NCI-H460 (cell line): ENCODE results near the gene ATP6V0C. TPM values are rescaled to one million over a fixed set of nuclear protein-coding genes. Genes with fewer than 3 reads are reported as not detected.

ENCODE experiments used
- DNase-seq: peaks from one replicate; pipeline ENCODE4 v3.0.0-alpha.2; 2016; ENCODE audit warnings: low read depth; ENCODE audit errors: extremely low read depth
- polyA plus RNA-seq: library from polyadenylated mRNA; depleted of rRNA; stranded (reverse); fragments of >200 nt; gene quantifications from 2 replicates; pipeline ENCODE4 v1.2.3, GENCODE V29; 2014; cell fraction: nucleus; rRNA removed
- total RNA-seq: library from RNA; depleted of rRNA; stranded (reverse); fragments of >200 nt; shearing (Covaris generic); gene quantifications from 2 replicates; pipeline ENCODE4 v1.2.3, GENCODE V29; 2014; rRNA removed

The ATP6V0C gene
- 32.3 and 52.9 TPM in 2 replicates for total RNA-seq
- 23.9 and 26.4 TPM in 2 replicates for polyA plus RNA-seq

DNA sequence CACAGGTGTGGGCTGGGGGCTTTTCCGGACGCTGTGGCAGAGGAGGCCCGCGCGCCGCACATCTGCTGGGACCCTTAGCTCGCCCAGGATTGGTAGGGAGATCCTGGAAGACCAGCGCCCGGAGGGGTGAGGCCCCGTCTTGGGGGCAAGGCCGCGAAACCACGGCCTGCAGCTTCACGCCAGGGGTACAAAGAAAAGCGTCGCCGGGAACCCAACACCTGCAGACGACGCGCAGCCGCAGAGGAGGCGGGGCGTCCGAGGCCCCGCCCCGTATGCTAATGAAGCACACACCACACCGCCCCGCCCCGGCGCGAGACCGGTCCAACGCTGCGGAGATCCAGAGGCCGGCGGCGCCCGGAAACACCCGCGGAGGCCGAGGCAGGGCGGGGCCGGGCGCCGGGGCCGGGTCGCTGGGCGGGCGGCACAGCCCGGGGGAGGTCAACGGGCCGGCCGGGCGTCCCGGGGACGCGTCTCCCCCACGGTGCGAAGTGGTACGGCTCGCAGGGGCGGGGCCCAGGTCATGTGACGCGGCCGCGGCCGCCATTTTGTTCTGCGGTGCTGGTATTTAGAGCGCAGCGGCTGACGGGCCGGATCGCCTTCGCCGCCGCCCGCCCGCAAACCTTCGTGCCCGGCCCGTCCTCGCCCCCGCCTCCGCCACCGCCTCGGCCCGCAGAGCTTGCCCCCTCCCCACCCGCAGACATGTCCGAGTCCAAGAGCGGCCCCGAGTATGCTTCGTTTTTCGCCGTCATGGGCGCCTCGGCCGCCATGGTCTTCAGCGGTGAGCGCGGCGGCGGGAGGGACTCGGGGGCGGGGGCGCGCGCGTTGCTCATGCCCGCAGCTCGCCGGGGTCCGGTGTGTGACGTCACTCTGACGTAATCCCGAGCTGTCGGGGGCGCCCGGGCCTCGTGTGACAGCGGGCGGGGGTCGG is at the start of gene ATP6V0C:
ATP6V0C (plus strand) TSS at position 548 of the 928 bp plus-strand sequence; CDS start at position 700, 152 bp downstream.
- DNase-seq, result peak; percentile 86

DNA sequence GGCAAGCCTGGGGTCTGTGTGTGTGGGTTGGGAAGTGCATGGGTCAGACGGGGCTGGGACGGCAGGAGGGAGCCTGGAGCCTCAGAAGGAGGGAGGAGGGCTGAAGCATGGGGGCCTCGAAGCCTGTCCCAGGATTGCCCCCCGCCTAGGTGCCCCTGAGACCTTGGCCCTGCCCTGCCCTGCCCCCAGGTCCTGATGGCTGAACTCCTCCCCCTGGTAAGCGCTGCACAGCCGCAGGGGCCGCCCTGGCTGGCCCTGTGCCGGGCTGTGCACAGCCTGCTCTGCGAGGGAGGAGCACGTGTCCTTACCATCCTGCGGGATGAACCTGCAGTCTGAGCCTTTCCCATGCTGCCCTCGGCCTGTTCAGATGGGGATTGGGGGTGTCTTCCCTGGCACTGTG is 49.4 kb upstream of the ATP6V0C start:
- DNase-seq, result no peak

DNA sequence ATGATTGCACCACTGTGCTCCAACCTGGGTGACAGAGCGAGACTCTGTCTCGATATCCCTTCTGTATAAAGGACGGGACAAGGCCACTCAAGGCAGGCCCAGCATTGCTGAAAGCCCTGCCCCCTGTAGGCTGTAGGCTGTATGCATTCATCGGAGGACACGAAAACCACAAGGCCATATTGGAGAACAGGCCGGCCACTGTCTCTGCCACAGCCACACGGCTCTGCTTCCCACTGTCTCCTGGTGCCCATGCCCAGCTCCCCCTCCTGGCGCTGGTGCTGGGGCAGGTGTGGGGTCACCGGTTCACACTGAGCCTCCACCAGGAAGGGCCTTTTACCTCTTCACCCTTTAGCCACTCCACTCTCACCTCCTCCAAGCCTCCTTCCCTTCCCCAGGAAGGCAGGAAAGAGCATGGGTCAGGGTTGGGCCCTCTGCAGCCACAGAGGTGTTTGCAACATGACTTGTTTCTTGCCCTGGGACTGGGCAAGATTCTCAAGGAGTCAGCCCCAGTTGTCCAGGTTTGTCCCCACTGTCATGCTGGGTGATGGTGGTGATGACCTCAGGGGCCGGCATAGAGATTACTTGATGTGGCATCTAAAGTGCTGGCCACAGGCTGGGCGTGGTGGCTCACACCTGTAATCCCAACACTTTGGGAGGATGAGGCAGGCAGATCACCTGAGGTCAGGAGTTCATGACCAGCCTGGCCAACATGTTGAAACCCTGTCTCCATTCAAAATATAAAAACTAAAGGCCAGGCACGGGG is 47.9 kb upstream of the ATP6V0C start:
- no peak for DNase-seq

DNA sequence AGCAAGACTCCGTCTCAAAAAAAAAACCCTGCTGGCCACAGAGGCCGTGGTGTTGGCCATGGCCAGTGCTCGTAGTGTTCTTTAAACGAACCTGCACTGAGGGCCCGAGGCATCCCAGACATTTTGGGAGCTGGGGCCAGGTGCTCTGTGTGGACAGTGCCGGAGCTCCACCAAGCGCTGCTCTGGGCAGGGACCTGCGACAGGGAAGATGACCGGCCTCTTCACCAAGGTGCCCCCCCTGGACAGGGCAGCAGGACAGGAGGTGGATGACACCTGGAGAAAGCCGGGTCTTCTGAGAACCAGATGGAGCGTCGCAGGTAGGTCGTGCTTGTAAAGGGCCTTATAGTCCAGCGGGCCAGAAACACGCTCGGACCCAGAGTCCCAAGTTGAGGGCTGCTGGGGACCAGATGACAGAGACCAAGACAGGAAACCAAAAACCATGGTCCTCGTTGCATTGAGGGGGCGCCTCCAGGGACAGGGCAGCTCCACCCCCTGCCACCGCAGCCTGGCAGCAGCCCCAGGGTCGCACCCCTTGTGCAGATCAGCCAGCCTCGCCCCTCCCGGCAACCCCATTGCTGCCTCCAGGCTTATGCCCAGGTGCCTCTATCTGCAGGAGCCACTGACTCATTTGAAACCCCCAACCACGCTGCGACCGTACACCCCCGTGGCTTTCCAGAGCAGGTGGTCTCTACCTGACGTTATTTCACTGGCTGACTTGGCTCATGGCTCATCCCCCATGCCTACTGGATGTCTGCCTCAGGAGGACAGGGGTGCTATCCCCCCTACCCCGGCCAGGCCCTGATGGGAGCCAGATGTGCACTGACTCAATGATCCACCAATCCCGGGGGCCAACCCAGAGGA is 46.9 kb upstream of the ATP6V0C start:
- no peak for DNase-seq

DNA sequence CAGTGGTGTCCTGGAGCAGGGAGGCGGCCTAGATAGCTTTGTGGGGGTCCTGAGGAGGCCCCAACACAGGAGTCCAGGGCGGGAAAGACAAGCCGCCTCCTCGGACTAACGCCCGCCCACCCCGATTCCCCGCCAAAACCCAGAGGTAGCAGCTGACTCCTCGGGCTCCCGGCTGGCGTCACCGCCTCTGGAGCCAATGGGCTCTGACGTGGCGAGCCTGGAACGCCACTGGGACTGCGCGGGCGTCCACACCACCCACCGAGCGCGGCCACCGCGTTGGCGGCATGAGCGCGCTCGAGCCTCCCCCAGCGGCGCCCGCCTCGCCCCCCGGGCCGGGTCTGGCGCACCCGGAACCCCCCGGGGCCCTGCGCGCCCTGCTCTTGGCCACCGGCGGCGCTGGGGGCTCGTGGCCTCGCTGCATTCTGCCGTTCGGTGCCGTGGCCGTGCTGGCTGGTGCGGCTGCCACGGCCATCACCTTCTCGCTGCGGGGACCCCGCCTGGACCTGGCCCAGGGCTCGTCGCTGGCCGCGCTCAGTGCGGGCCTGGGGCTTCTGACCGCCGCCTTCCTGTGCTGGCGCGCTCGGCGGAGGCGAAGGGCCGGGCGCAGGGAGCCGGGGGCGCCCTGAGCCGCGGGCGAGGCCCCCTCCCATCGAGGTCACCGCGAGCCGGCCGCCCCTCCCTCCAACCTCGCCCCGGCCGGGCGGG is 46.1 kb upstream of the ATP6V0C start:
- DNase-seq, result peak; percentile 49

DNA sequence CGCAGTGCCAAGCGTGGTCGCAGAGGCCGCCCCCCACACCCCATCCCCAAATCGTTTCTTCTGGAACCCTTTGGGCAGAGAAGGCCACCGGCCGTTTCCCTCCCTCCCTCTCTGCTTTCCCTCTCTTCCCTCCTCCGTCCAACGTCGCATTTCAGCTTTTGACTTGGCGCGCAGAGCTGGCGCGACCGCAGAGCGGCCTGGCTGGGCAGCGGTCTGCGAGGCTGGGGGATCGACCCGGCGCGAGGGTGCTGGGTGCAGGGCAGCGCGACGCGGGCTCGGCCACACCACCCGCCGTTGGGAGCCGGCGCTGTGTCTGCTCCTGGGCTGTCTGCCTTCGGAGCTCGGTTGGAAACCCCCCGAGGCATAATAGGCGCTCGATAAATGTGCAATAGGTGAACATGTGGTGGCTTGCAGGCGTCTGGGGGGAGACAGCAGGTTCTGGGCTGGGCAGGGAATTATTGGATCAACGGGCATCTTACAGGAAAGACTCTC is 45.5 kb upstream of the ATP6V0C start:
- peak; percentile 25 for DNase-seq

DNA sequence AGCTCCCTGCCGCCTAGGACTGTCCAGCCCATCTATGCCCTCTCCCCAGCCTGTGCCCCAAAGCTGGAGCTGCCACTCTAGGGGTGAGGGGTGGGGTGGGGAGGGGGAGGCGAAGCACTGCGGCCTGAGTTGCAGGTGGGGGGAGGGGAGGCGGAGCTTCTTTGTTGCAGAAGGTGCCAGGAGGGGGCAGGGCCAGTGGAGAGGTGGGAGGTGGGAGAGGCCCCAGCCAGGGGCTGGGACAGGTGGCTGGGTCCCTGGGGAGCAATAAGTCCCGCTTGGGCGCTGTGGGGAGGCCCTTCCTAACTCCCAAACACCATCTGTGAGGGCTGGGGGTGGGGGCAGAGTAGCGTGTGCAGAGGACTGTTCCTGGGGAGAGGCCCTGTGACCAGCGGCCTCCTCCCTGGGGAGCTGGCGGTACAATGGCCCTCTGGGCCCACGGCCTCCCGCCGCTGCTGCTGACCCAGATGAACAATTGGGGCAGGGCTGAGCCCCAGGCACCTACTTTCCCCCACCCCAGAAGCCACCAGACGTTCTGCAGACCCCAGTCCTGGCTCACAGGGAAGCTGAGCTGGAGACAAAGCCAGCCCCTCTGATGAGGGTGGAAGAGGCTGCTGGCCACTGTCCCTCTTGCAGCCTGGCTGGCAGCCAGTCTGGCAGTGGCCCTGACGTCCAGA is 44.9 kb upstream of the ATP6V0C start:
- DNase-seq, result no peak

DNA sequence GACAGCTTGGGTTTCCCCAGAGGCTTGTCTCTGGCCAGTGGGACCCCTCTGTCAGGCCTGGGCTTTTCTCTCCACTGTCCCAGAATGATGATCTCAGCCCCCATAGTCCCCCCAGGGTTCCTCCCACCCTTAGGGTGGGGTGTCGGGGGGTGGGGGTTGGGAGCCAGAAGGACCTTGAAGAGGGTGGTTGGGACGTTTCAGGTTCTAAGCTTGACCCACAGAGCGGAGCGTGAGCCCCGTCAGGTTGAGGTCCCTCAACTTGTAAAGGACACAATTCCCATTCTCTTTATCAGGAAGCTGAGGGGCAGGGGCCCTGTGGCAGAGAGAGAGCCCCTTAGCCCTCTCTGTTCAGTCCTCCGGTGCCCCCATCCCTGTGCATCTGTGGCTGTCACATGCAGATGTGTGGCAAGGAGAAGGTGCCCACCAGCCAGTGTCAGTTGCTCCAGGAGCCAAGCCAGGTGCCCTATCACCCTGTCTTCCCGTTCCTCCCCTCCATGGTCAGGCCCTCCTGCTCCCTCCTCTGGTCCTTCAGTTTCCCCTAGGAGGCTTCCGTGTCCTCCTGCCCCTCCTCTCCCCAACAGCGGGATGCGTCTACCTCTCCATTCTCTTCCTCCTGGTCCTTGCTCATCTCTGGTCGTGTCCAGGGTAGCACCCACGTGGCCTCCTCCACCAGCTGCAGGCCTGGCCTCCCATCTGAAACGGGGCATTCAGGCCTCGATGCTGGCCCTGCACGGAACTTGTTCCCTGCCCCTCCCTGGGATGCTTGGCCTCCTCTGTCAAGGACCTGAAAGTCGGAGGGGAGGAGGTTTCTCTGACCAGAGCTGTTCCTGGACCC is 44.1 kb upstream of the ATP6V0C start:
- no peak for DNase-seq

DNA sequence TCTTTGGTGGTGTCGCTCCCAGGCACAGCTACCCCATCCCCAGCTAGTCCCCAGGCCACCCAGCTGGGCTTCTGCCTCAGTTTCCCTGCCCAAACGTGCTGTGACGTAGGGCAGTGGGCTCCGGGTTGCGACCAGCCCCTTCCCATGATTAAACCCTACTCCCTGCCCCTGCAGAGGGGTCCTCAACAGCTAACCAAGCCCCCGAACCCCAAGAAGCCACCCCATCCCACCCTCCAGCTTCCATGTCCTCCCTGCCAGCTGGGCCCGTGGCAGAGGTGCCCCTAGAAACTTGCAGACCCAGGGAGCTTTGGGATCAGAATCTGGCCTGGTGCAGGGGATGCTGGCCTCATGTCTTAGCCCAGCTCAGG is 43.5 kb upstream of the ATP6V0C start:
- DNase-seq, result no peak

DNA sequence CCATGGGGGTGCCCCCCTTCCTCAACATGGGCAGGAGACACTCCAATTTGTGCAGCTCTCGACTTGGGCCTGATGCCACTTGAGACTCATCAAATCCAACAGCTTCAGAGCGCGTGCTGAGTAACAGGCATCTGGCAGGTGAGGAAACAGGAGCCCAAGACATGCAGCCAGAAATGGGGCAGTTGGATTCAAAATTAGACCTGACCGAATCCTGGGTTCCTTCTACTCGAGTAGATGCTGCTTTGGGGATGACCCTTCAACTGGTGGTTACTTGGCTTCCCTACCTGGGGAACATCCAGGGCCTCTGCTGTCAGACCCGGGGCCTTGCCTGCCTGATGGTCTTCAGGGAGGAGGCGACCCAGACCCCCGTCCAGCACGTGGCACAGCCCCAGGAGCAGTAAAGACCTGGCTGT is 43.1 kb upstream of the ATP6V0C start:
- no peak for DNase-seq

DNA sequence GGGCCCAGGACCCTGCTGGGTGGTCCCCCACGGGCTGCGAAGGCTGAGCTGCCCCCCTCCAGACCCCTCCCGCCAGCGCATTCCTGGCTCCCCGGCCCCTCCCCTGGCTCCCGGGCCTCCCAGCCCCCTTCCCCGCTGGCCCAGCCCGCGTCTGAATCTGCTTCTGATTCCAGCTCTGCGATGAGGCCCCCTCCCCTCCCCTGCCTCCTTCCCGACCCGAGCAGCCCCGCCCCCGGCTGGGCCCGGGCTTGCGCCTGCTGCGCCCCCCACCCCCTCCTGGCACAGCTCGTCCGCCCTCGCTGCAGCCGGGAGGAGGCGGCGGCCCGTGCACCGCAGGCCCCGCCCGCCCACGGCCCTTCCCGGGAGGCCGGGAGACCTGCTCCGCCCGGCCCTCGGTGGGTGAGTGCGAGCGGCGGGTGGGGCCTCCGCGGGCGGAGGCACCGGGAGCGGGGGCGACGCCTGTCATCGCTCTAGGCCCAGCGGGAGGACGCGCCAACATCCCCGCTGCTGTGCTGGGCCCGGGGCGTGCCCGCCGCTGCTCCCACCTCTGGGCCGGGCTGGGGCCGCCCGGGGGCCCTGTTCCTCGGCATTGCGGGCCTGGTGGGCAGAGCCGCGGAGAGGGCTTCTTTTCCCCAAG is 42.6 kb upstream of the ATP6V0C start, which contains the start of gene NTN3:
NTN3 (plus strand) TSS at position 282 of the 637 bp plus-strand sequence. CDS start 405 bp downstream, outside the sequence.
- DNase-seq, result no peak

DNA sequence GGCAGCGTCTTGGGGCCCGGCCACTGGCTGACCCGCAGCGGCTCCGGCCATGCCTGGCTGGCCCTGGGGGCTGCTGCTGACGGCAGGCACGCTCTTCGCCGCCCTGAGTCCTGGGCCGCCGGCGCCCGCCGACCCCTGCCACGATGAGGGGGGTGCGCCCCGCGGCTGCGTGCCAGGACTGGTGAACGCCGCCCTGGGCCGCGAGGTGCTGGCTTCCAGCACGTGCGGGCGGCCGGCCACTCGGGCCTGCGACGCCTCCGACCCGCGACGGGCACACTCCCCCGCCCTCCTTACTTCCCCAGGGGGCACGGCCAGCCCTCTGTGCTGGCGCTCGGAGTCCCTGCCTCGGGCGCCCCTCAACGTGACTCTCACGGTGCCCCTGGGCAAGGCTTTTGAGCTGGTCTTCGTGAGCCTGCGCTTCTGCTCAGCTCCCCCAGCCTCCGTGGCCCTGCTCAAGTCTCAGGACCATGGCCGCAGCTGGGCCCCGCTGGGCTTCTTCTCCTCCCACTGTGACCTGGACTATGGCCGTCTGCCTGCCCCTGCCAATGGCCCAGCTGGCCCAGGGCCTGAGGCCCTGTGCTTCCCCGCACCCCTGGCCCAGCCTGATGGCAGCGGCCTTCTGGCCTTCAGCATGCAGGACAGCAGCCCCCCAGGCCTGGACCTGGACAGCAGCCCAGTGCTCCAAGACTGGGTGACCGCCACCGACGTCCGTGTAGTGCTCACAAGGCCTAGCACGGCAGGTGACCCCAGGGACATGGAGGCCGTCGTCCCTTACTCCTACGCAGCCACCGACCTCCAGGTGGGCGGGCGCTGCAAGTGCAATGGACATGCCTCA is 41.9 kb upstream of the ATP6V0C start:
- no peak for DNase-seq

DNA sequence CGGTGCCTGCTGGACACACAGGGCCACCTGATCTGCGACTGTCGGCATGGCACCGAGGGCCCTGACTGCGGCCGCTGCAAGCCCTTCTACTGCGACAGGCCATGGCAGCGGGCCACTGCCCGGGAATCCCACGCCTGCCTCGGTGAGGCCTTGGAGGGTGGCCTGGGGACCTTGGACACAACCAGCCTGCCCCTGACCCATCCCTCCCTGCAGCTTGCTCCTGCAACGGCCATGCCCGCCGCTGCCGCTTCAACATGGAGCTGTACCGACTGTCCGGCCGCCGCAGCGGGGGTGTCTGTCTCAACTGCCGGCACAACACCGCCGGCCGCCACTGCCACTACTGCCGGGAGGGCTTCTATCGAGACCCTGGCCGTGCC is 41.3 kb upstream of the ATP6V0C start:
- no peak for DNase-seq

DNA sequence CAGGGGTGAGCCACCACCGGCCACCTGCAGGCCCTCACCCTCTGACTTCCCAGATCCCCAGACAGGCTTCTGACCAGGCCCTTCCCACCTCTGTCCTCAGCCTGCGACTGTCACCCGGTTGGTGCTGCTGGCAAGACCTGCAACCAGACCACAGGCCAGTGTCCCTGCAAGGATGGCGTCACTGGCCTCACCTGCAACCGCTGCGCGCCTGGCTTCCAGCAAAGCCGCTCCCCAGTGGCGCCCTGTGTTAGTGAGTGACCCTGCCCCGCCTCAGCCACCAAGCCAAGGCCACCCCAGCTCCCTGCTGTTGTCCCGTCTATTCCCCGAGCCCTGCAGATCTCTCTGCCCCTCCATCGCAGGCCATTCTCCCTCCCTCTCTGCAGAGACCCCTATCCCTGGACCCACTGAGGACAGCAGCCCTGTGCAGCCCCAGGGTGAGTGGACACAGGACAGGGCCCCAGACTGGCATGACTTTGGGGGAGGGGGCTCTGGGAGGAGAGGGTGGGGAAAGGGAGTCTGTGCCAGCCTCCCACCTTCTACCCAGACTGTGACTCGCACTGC is 40.8 kb upstream of the ATP6V0C start:
- DNase-seq, result no peak

DNA sequence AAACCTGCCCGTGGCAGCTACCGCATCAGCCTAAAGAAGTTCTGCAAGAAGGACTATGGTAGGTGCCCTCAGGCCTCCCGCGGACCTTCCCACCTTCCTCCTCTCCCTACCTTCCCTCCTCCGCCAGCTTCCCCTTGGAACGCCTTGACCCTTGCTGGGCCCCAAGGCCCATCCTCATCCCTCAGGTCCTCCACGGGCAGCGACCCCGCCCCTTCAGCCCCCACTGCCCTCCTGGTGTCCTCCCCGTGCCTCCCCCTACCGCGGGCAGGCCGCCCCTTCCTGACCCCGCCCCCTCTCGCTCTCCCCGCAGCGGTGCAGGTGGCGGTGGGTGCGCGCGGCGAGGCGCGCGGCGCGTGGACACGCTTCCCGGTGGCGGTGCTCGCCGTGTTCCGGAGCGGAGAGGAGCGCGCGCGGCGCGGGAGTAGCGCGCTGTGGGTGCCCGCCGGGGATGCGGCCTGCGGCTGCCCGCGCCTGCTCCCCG is 40.3 kb upstream of the ATP6V0C start:
- no peak for DNase-seq
